PFSK-1 (cell line): ENCODE data around the gene NDST4.

Source experiments
- FOXP2 ChIP-seq: optimal IDR thresholded peaks from 2 replicates; pipeline ENCODE3; 2011; ENCODE audit warnings: borderline replicate concordance, control low read depth, inconsistent platforms; ENCODE audit not compliant: insufficient read depth; ENCODE audit errors: extremely low read length, extremely low read depth
- POLR2AphosphoS5 ChIP-seq: IDR thresholded peaks from 2 replicates; pipeline ENCODE4 v1.6.1; 2012; ENCODE audit warnings: low read depth, mild to moderate bottlenecking, control low read depth, low read length, moderate library complexity
- REST ChIP-seq, 2 experiments: IDR thresholded peaks; 2 replicates each; pipeline versions ENCODE4 v1.6.1 to v1.8.0; 2011 to 2012; ENCODE audit warnings: low read depth in 2 of 2, low read length in 2 of 2, control low read depth in 1 of 2, inconsistent platforms in 1 of 2, mild to moderate bottlenecking in 1 of 2, moderate library complexity in 1 of 2; ENCODE audit not compliant: insufficient read depth in 1 of 2
- SIN3A ChIP-seq: IDR thresholded peaks from 2 replicates; pipeline ENCODE4 v1.6.1; 2012; ENCODE audit warnings: mild to moderate bottlenecking, low read length, moderate library complexity, borderline replicate concordance; ENCODE audit not compliant: insufficient read depth
- TAF1 ChIP-seq: IDR thresholded peaks from 2 replicates; pipeline ENCODE4 v1.6.1; 2012; ENCODE audit warnings: low read length, control low read depth, borderline replicate concordance; ENCODE audit not compliant: insufficient read depth

DNA sequence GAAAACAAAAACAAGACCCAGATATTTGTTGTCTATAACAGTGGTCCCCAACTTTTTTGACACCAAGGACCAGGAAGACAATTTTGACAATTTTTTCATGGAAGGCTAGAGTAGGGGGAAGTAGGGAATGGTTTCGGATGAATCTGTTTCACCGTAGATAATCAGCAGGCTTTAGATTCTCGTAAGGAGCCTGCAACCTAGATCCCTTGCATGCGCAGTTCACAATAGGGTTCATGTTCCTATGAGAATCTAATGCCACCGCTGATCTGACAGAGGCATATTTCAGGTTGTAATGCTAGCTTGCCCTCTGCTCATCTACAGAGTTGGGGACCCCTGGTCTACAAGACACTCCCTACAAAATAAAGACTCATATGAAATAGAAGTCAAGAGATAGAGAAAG is 229.8 kb downstream of the NDST4 start:
- no peak for TF ChIP-seq POLR2AphosphoS5
- no peak for TF ChIP-seq SIN3A
- no peak for TF ChIP-seq REST (IDR thresholded peaks at IDR 0.05; ENCODE audit: insufficient read depth in 1 of 2, low read depth in 2 of 2, low read length in 2 of 2)
- no peak for TF ChIP-seq TAF1
- TF ChIP-seq FOXP2, result no peak
